CD1c-positive myeloid dendritic cell (primary cell): ENCODE data around the gene APOA4.

ENCODE experiments used
- DNase-seq: peaks from one replicate; pipeline ENCODE4 v3.0.0-alpha.2; 2016; ENCODE audit errors: extremely low spot score

The APOA4 gene

GRCh38 chr11:116823031-116823843, at the start of gene APOA4:
APOA4 (minus strand) TSS chr11:116823304; CDS start chr11:116823191, 113 bp downstream.
- no peak for DNase-seq

GRCh38 chr11:116871248-116871647, 48.1 kb upstream of the APOA4 start:
- DNase-seq = no peak

GRCh38 chr11:116870054-116870453, 47.0 kb upstream of the APOA4 start:
- no peak for DNase-seq

- DNase-seq = no peak
Measured at GRCh38 chr11:116869610-116870009, 46.5 kb upstream of the APOA4 start.

- no peak for DNase-seq
Measured at GRCh38 chr11:116868066-116868465, 45.0 kb upstream of the APOA4 start.

- no peak for DNase-seq
Measured at GRCh38 chr11:116867619-116868018, 44.5 kb upstream of the APOA4 start.

GRCh38 chr11:116866804-116867455, 43.8 kb upstream of the APOA4 start:
- DNase-seq = no peak

GRCh38 chr11:116865696-116866095, 42.6 kb upstream of the APOA4 start:
- DNase-seq = no peak

- DNase-seq = no peak
Measured at GRCh38 chr11:116864531-116864930, 41.4 kb upstream of the APOA4 start.

- DNase-seq = no peak
Measured at GRCh38 chr11:116862951-116863350, 39.8 kb upstream of the APOA4 start.

- DNase-seq = no peak
Measured at GRCh38 chr11:116862185-116862584, 39.1 kb upstream of the APOA4 start.

GRCh38 chr11:116861539-116861938, 38.4 kb upstream of the APOA4 start:
- DNase-seq = no peak

- no peak for DNase-seq
Measured at GRCh38 chr11:116860303-116860702, 37.2 kb upstream of the APOA4 start.

GRCh38 chr11:116859175-116859574, 36.1 kb upstream of the APOA4 start:
- DNase-seq = no peak

GRCh38 chr11:116857936-116858335, 34.8 kb upstream of the APOA4 start:
- DNase-seq = no peak

GRCh38 chr11:116857316-116857715, 34.2 kb upstream of the APOA4 start:
- no peak for DNase-seq

GRCh38 chr11:116856423-116856822, 33.3 kb upstream of the APOA4 start:
- no peak for DNase-seq

- no peak for DNase-seq
Measured at GRCh38 chr11:116855413-116855812, 32.3 kb upstream of the APOA4 start.

- DNase-seq = peak; percentile 92
Measured at GRCh38 chr11:116853461-116854073, 30.5 kb upstream of the APOA4 start.

GRCh38 chr11:116852261-116853031, 29.3 kb upstream of the APOA4 start:
- peak; percentile 24 for DNase-seq

GRCh38 chr11:116851626-116852025, 28.5 kb upstream of the APOA4 start:
- DNase-seq = peak; percentile 93

- DNase-seq = no peak
Measured at GRCh38 chr11:116849486-116849885, 26.4 kb upstream of the APOA4 start.
